GM18951 (cell line): ENCODE data around the gene PLXNC1.

ENCODE experiments used
- POLR2A ChIP-seq: IDR thresholded peaks from 4 replicates; pipeline ENCODE4 v1.6.1; 2011; ENCODE audit warnings: mild to moderate bottlenecking; ENCODE audit not compliant: insufficient read length, insufficient read depth; ENCODE audit errors: extremely low read depth
- in situ Hi-C: fragments of 300-500 bp; cut with MboI; formaldehyde crosslinking; loops from one replicate; pipeline ENCODE4 v1.12.0; 2022; ENCODE audit warnings: low sequenced_read_pairs, mixed read lengths, inconsistent platforms; ENCODE audit not compliant: unreplicated experiment

PLXNC1 gene

GRCh38 chr12:94114166-94114565 is 34.2 kb upstream of the PLXNC1 start:
- in situ Hi-C loops = loop anchor here (25.0 kb wide), 1 partner anchor 1327 kb away; no protein-coding TSS in a partner anchor
- no peak for TF ChIP-seq POLR2A

GRCh38 chr12:94116191-94116590 is 32.2 kb upstream of the PLXNC1 start:
- in situ Hi-C loops = loop anchor here (25.0 kb wide), 1 partner anchor 1329 kb away; no protein-coding TSS in a partner anchor
- TF ChIP-seq POLR2A = no peak

GRCh38 chr12:94121886-94122285 is 26.5 kb upstream of the PLXNC1 start:
- TF ChIP-seq POLR2A = no peak
- in situ Hi-C loops = loop anchor here (25.0 kb wide), 1 partner anchor 1335 kb away; no protein-coding TSS in a partner anchor

- no peak for TF ChIP-seq POLR2A
- in situ Hi-C loops = loop anchor here (25.0 kb wide), 1 partner anchor 1335 kb away; no protein-coding TSS in a partner anchor
Measured at GRCh38 chr12:94122591-94122990, 25.8 kb upstream of the PLXNC1 start.

- in situ Hi-C loops = loop anchor here (25.0 kb wide), 1 partner anchor 1336 kb away; no protein-coding TSS in a partner anchor
Measured at GRCh38 chr12:94123127-94123526, 25.2 kb upstream of the PLXNC1 start.

GRCh38 chr12:94126067-94126466 is 22.3 kb upstream of the PLXNC1 start:
- TF ChIP-seq POLR2A = no peak
- in situ Hi-C loops = loop anchor here (25.0 kb wide), 2 partner anchors 586 to 761 kb away; no protein-coding TSS in a partner anchor

More at GRCh38 chr12:94123127-94123526, 25.2 kb upstream of the PLXNC1 start:
- no peak for TF ChIP-seq POLR2A

- in situ Hi-C loops = loop anchor here (25.0 kb wide), 2 partner anchors 585 to 760 kb away; no protein-coding TSS in a partner anchor
- TF ChIP-seq POLR2A = no peak
Measured at GRCh38 chr12:94127239-94128131, 20.9 kb upstream of the PLXNC1 start.

- in situ Hi-C loops = loop anchor here (25.0 kb wide), 2 partner anchors 584 to 759 kb away; no protein-coding TSS in a partner anchor
- TF ChIP-seq POLR2A = no peak
Measured at GRCh38 chr12:94128280-94128679, 20.1 kb upstream of the PLXNC1 start.

GRCh38 chr12:94133964-94134795 is 14.2 kb upstream of the PLXNC1 start:
- in situ Hi-C loops = loop anchor here (25.0 kb wide), 2 partner anchors 578 to 753 kb away; no protein-coding TSS in a partner anchor
- no peak for TF ChIP-seq POLR2A

GRCh38 chr12:94135896-94136295 is 12.5 kb upstream of the PLXNC1 start:
- in situ Hi-C loops = loop anchor here (5.0 to 25.0 kb wide), 3 partner anchors 396 to 751 kb away; no protein-coding TSS in a partner anchor
- TF ChIP-seq POLR2A = no peak

GRCh38 chr12:94139816-94140215 is 8.6 kb upstream of the PLXNC1 start:
- in situ Hi-C loops = loop anchor here (5.0 to 25.0 kb wide), 3 partner anchors 392 to 747 kb away; no protein-coding TSS in a partner anchor
- no peak for TF ChIP-seq POLR2A

GRCh38 chr12:94140556-94140955 is 7.8 kb upstream of the PLXNC1 start:
- TF ChIP-seq POLR2A = no peak
- in situ Hi-C loops = loop anchor here (25.0 kb wide), 2 partner anchors 572 to 747 kb away; no protein-coding TSS in a partner anchor
